Daoy (cell line): ENCODE data around the gene INPP5D. TPM values are rescaled to one million over a fixed set of nuclear protein-coding genes. Genes with fewer than 3 reads are reported as not detected.
"Not testable (repeated sequence)": the region's sequence is repeated elsewhere in the genome, so short reads cannot be mapped to it uniquely, and the experiment has no call there.

Experiments
- DNase-seq: peaks from one replicate; pipeline ENCODE4 v3.0.0-alpha.2; 2015; ENCODE audit warnings: low read depth
- total RNA-seq: library from RNA; depleted of rRNA; stranded (reverse); fragments of >200 nt; shearing (Covaris generic); gene quantifications from 2 replicates; pipeline ENCODE4 v1.2.3, GENCODE V29; 2014

INPP5D gene
- total RNA-seq, 1 experiment from 2014 or later, result not detected

DNA sequence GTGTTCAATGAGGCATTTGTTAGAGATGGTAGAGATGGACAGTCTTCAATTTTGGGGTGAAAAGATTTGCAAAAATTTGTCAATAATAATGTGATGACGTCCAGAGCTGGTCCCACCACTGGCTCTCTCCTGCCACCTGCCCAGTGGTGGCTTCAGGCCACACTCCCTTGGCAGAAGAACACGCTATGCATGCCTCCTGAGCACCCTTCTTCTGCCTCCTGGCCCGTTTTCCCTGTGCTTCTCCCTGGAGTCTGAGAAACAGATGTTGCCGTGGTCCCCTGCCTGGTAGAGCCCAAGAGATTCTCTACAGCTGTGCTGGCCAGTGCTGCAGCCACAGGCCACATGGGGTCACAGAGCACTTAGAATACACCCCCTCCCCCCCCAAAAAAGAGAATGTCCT, 33.6 kb downstream of the INPP5D start:
- no peak for DNase-seq

DNA sequence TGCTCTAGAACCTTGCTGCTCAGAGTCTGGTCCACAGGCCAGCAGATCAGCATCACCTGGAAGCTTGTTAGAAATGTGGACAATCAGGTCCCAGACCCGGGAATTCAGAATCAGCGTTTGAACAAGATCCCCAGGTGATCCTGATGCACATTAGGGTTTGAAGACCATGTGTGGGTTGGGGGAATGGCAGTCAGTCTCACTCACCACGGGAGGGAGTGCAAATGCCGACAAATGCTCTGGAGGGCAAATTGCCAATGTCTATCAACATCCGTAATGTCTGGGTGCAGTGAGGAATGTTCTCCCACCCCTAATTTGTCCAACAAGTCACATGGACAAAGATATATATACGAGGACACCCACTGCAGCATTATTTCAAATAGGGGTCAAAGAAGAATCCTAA, 34.5 kb downstream of the INPP5D start:
- DNase-seq, result no peak

GRCh38 chr2:233096006-233096405, 35.9 kb downstream of the INPP5D start:
- no peak for DNase-seq

- peak; percentile 21 for DNase-seq
Observed at GRCh38 chr2:233098618-233099017, 38.5 kb downstream of the INPP5D start.

- not testable (repeated sequence) for DNase-seq
Observed at GRCh38 chr2:233099820-233100191, 39.7 kb downstream of the INPP5D start.

GRCh38 chr2:233100192-233100998, 40.3 kb downstream of the INPP5D start:
- no peak for DNase-seq

DNA sequence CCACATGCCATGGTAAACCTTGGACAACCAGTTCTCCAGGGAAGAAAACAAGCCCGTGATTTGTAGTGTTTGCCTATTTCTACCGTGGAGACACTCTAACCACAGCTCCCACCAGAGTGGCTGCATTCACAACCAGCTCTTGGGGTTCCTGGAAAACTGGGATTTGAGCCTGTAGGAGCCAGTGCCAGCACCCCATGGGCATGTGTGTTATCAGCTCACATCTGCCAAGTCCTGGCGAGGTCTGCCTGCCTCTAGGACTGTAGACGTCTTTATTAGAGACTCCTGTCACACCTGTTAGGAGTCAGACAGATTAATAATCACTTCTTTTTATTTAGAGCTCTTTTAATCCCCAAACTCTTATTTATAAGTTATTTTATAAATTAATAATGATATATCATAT, 41.0 kb downstream of the INPP5D start:
- no peak for DNase-seq

- no peak for DNase-seq
Observed at GRCh38 chr2:233101816-233102215, 41.7 kb downstream of the INPP5D start.

DNA sequence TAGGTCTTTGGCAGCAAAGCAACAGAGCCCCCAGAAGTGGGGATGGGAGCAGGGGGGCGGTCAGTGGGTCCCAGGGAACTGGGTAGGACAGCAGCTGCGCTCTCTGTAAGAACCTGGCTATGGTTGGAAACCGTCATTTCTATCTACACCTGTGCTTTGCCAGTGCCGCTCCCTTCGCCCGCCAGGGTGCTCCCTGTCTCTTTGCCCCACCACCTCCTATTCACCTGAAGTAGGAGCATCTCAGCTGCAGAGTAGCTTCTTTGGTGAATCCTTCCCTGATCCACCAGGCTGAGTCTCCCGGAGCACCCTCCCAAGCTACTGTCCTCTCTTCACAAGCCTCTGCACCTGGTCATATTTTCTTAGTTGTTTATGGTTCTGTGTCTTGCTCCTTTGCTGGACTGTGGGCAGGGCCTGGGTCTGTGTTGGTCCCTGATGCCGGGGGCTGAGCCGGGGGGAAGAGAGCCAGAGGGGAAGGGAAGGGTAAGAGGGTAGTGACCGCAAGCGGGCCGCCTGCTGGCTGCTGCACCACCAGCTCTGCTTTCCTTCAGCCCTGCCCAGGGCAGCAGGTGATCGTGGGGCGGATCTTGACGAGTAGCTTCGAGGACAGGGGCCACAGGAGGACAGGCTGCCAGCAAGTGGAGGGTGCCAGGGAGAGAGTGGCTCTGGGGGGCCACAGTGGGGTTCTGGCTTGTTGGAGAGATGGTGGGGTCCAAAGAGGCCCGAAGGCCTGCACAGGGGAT, 45.2 kb downstream of the INPP5D start:
- no peak for DNase-seq

GRCh38 chr2:233105930-233106329, 45.8 kb downstream of the INPP5D start:
- no peak for DNase-seq

- DNase-seq, result no peak
Observed at GRCh38 chr2:233107011-233107410, 46.9 kb downstream of the INPP5D start.

- no peak for DNase-seq
Observed at GRCh38 chr2:233107831-233108300, 47.7 kb downstream of the INPP5D start.

DNA sequence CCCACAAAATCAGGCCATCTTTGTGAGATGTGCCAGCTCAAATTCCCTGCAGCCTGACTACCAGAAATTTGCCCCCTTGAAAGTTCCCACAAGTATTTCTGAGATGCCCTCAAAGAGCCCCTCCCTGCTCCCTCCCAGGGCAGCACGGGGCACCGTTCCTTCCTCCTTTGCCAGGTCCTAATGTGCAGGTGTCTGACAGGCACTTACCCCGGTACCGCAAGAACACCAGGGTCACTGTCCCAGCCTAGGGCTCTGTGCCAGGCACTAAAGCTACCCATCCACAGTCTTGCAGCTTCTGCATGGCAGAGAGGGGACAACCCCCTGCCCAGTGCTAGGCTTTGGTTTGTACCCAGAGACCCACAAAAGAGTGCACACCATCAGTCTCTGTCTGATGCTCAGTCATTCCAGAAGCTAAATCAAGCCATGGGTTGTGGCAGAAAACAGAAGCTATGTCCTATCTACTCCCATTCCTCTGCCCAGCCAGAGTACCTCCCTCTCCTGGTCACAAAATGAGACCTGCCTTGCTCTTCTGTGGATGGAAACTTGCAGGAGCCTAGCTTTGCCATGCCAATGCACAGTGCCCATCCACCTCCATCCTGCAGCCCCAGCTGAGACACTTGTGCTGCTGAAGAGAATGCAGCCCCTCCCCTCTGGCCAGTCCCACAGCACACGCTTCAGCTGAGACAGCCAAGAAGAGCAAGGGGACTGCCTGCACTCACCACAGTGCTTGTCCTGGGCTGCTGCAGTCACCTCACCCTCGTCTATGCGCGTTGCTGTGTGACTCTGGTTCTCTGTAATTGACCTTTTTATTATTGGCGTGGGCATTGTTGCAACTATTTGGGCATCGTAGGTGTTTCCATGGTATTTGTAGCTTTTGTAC, 48.7 kb downstream of the INPP5D start:
- no peak for DNase-seq

DNA sequence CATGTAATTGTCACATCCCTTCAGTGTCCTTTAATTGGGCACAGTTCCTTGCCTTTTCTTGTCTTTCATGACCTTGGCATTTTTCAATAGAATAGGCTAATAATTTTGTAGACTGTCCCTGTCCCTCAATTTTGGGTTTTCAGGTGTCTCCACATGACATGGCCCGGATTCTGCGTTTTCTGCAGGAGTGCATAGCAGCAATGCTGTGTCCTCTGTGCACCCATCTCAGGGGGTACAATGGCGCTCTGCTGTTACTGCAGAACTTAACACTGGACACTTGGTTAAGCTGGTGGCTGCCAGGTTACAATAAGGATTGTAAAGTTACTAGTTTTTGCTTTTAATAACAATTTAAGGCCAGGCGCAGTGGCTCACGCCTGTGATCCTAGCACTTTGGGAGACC, 51.3 kb downstream of the INPP5D start:
- DNase-seq, result no peak

- no peak for DNase-seq
Observed at GRCh38 chr2:233112329-233112728, 52.2 kb downstream of the INPP5D start.

DNA sequence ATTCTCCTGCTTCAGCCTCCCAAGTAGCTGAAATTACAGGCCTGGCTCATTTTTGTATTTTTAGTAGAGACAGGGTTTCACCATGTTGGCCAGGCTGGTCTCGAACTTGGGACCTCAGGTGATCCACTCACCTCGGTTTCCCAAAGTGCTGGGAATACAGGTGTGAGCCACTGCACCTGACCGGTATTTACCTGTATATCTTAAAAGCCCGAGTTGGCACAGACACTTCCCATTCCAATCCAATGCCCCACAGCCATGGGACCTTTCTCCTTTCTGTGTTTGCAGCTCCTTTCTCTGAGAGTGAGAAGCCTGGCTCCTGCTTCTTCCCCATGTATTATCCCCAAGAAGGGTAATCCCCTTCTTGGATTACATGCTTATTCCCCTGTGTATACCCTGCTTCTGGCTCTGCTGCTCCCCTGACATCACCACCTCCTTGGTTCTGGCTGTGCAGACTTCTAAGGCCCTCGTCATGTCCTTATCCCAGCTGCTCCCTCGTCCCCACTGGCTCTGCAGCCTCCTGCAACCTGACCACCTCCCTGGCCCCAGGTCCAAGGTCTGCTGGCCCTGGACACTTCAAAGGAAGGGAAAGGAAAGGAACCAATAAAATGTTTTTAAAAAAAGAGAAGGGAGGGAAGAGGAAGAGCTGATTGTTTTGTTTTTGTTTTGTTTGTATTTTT, 52.8 kb downstream of the INPP5D start:
- DNase-seq, result no peak

DNA sequence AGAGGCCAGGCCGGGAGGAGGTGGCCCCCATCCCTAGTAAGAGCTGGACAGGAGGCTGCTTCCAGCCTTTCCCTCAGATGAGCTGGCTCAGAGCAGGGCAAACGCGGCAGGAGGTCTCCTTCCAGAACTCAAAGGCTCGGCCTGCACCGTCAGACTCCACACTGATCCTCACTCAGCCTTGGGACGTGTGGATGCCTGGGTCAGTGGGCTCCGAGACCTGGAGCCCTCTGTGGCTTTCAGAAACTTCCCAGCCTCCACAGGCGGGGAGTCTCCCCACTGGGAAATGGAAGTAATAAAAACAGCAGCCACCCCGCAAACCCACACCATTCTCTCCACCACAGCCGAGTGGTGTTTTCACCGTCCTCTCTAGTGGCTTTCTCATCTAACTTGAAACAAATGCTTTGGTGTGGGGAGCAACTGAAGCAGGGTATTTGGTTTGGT, 54.3 kb downstream of the INPP5D start:
- no peak for DNase-seq

- no peak for DNase-seq
Observed at GRCh38 chr2:233115121-233115520, 55.0 kb downstream of the INPP5D start.

DNA sequence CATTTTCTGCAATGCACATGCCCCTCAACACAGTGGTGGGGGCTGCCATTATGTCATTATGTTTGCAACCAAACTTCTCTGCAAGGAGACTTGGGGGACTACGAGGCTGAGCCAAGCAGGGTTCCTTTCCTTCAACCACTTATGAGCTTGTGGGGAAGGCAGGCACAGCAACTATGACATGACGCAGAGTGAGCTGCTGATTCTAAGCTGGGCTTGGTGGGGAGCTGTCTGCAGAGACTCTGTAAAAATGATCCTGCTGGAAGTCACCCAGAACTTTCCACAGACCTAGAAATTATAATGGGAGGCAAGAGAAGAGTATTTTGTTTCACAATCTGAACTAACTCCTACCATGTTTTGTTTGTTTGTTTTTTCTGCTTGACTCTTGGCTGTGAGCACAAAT, 55.6 kb downstream of the INPP5D start:
- DNase-seq, result no peak

DNA sequence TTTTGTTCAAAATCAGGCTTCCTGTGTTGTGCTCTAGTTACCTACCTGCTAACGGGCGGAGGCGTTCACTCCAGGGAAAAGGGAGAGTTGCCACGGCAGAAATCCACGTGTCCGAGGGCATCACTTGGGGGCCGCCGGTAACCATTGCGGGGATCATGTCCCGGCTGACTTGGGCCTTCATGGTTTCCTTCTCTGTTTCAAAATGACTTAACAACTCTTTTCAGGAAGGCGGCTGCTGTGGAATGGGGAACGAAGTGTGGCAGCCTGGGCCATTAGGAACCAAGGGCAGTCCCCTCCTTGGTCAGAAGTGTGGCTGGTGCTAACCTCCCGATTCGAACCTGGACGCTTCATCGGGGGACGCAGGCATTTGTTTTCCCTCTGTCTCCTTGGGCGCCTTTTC, 56.8 kb downstream of the INPP5D start:
- no peak for DNase-seq

DNA sequence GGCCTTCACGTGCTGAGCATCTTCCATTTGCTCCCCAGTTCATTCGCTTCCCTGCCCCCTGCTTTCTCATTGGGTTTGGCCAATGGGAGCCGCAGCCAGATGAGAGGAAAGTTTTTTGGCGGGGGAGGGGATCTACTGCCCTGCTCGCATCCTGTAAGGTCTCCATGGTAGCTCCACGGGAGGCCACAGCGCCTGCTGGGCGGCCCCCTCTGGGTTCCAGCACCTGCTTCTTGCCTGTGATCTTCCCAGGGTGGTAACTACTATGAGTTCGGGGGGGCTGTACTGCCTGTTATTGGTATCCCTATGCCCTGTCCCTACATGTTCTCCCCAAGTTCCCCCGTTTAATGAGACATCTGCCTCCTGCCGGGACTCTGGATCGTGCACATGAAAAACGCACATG, 57.2 kb downstream of the INPP5D start:
- DNase-seq, result no peak
